SK-N-MC (cell line): ENCODE measurements around the gene CLIC5.

Source experiments
- EZH2 ChIP-seq: fragments of 200-600 bp; sonication (generic); IDR thresholded peaks from one replicate; pipeline ENCODE4 v1.6.1; 2017; ENCODE audit warnings: antibody characterized with exemption
- FOXP2 ChIP-seq: optimal IDR thresholded peaks from 2 replicates; pipeline ENCODE3; 2011; ENCODE audit warnings: mild to moderate bottlenecking, moderate library complexity; ENCODE audit not compliant: insufficient read depth; ENCODE audit errors: extremely low read length, control extremely low read depth
- POLR2AphosphoS5 ChIP-seq: IDR thresholded peaks from 2 replicates; pipeline ENCODE4 v1.6.1; 2012; ENCODE audit warnings: mild to moderate bottlenecking, low read depth, low read length, borderline replicate concordance

- TF ChIP-seq POLR2AphosphoS5 = no peak
- no peak for TF ChIP-seq EZH2
- no peak for TF ChIP-seq FOXP2
Measured at GRCh38 chr6:45841062-45841461, 174.6 kb downstream of the CLIC5 start.
